Measurements from ENCODE around the gene TMEM82.
"Not testable (repeated sequence)": the region's sequence is repeated elsewhere in the genome, so short reads cannot be mapped to it uniquely, and the experiment has no call there.

The TMEM82 gene

GRCh38 chr1:15742339-15742801 is at the start of gene TMEM82:
Gene TMEM82 (plus strand): TSS chr1:15742499. CDS start chr1:15742560, 61 bp downstream.
- peak within 1 kb of the TSS; percentile 35 for H3K4me3 Mint-ChIP-seq

GRCh38 chr1:15693371-15693770 is 48.9 kb upstream of the TMEM82 start:
- Mint-ChIP-seq H3K4me3 (no peak overlapping the region), H3K9me3 (no peaks in the 10 kb centered on the region), H3K27ac (peak overlapping the region; percentile 87), H3K36me3 (ENCODE audit: low read depth) (peaks cover 32% of the 10 kb centered on the region), H3K4me1 (peaks cover 14% of the 10 kb centered on the region), H3K27me3 (ENCODE audit: low read depth, poor library complexity) (no peaks in the 10 kb centered on the region)
- no peak for DNase-seq
- TF ChIP-seq, protein P1, sequence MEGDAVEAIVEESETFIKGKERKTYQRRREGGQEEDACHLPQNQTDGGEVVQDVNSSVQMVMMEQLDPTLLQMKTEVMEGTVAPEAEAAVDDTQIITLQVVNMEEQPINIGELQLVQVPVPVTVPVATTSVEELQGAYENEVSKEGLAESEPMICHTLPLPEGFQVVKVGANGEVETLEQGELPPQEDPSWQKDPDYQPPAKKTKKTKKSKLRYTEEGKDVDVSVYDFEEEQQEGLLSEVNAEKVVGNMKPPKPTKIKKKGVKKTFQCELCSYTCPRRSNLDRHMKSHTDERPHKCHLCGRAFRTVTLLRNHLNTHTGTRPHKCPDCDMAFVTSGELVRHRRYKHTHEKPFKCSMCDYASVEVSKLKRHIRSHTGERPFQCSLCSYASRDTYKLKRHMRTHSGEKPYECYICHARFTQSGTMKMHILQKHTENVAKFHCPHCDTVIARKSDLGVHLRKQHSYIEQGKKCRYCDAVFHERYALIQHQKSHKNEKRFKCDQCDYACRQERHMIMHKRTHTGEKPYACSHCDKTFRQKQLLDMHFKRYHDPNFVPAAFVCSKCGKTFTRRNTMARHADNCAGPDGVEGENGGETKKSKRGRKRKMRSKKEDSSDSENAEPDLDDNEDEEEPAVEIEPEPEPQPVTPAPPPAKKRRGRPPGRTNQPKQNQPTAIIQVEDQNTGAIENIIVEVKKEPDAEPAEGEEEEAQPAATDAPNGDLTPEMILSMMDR (IDR thresholded peaks at IDR 0.05): no peak

More at GRCh38 chr1:15742339-15742801, at the start of gene TMEM82:
- no peak for DNase-seq
- peaks cover 8% of the 10 kb centered on the region for H3K27me3 Mint-ChIP-seq (ENCODE audit: low read depth, poor library complexity)
- no peaks in the 10 kb centered on the region for H3K9me3 Mint-ChIP-seq
- H3K36me3 Mint-ChIP-seq (ENCODE audit: low read depth): no peaks in the 10 kb centered on the region
- TF ChIP-seq, protein P1 (IDR thresholded peaks at IDR 0.05): no peak
- peak within 1 kb of the TSS; percentile 39 for H3K27ac Mint-ChIP-seq
- peaks cover 46% of the 10 kb centered on the region for H3K4me1 Mint-ChIP-seq

GRCh38 chr1:15696956-15697521 is 45.3 kb upstream of the TMEM82 start:
- H3K9me3 Mint-ChIP-seq: no peaks in the 10 kb centered on the region
- peaks cover 18% of the 10 kb centered on the region for H3K4me1 Mint-ChIP-seq
- H3K27me3 Mint-ChIP-seq (ENCODE audit: low read depth, poor library complexity): no peaks in the 10 kb centered on the region
- peak overlapping the region; percentile 97 for H3K27ac Mint-ChIP-seq
- no peak overlapping the region for H3K4me3 Mint-ChIP-seq
- H3K36me3 Mint-ChIP-seq (ENCODE audit: low read depth): peaks cover 31% of the 10 kb centered on the region
- DNase-seq: no peak
- TF ChIP-seq, protein P1 (IDR thresholded peaks at IDR 0.05): no peak

DNA sequence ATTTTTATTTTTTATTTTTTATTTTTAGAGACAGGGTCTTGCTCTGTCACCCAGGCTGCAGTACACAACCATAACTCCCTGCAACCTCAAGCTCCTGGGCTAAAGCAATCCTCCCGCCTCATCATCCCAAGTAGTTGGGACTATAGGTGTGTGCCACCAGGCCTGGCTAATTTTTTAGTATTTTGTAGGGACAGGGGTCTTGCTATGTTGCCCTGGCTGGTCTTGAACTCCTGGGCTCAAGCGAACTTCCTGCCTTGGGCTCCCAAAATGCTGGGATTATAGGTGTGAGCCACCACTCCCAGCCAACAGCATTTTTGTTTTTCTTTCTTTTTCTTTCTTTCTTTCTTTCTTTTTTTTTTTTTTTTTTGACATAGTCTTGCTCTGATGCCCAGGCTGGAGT is 44.1 kb upstream of the TMEM82 start:
- TF ChIP-seq, protein P1 (IDR thresholded peaks at IDR 0.05): no peak

GRCh38 chr1:15699321-15699720 is 43.0 kb upstream of the TMEM82 start:
- H3K4me3 Mint-ChIP-seq; H3K27me3 Mint-ChIP-seq (ENCODE audit: low read depth, poor library complexity); H3K27ac Mint-ChIP-seq; DNase-seq; H3K9me3 Mint-ChIP-seq: not testable (repeated sequence)
- H3K36me3 Mint-ChIP-seq (ENCODE audit: low read depth): peaks cover 31% of the 10 kb centered on the region
- peaks cover 29% of the 10 kb centered on the region for H3K4me1 Mint-ChIP-seq

More for the DNA sequence above, 44.1 kb upstream of the TMEM82 start:
- Mint-ChIP-seq H3K27me3 (ENCODE audit: low read depth, poor library complexity) (no peaks in the 10 kb centered on the region), H3K4me3 (no peak overlapping the region), H3K4me1 (peaks cover 19% of the 10 kb centered on the region), H3K36me3 (ENCODE audit: low read depth) (peaks cover 32% of the 10 kb centered on the region), H3K27ac (no peak overlapping the region), H3K9me3 (no peaks in the 10 kb centered on the region)
- no peak for DNase-seq

GRCh38 chr1:15700508-15700907 is 41.8 kb upstream of the TMEM82 start:
- H3K9me3 Mint-ChIP-seq: no peaks in the 10 kb centered on the region
- no peak overlapping the region for H3K4me3 Mint-ChIP-seq

More at GRCh38 chr1:15700508-15700907, 41.8 kb upstream of the TMEM82 start:
- peaks cover 24% of the 10 kb centered on the region for H3K36me3 Mint-ChIP-seq (ENCODE audit: low read depth)
- H3K27me3 Mint-ChIP-seq (ENCODE audit: low read depth, poor library complexity): no peaks in the 10 kb centered on the region
- no peak for DNase-seq
- TF ChIP-seq, protein P1 (IDR thresholded peaks at IDR 0.05): no peak
- H3K4me1 Mint-ChIP-seq: peaks cover 33% of the 10 kb centered on the region
- peak overlapping the region; percentile 43 for H3K27ac Mint-ChIP-seq

Data from nephron progenitor cell (in vitro differentiated cells).